ENCODE measurements around the gene MAP2K7.
"Not testable (repeated sequence)": the region's sequence is repeated elsewhere in the genome, so short reads cannot be mapped to it uniquely, and the experiment has no call there.

MAP2K7 gene

DNA sequence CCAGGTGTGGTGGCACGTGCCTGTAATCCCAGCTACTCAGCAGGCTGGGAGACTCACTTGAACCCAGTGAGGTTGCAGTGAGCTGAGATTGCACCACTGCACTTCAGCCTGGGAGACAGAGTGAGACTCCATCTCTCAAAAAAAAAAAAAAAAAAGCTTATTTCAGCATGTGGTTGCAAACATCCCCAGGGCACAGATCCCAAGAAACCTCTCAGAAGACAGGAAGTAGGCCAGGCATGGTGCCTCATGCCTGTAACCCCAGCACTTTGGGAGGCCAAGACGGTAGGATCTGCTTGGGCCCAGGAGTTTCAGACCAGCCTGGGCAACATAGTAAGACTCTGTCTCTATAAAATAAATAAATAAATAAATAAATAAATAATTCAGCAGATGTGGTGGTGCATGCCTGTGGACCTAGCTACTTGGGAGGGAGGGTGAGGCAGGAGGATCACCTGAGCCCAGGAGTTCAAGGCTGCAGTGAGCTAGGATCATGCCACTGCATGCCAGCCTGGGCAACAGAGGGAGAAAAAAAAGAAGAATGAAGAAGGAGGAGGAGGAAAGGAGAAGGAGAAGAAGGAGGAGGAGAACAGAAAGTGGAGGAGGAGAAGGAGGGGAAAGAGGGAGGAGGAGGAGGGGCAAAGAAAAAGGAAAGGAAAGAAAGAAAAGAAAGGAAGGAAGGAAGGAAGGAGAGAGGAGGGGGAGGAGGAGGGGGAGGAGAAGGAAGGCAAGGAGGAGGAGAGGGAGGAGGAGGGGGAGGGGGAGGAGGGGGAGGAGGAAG lies 19.7 kb upstream of the MAP2K7 start:
- DNase-seq (ENCODE audit: low read depth): no peak

- DNase-seq (ENCODE audit: low read depth): no peak
These were observed 17.9 kb upstream of the MAP2K7 start for GRCh38 chr19:7885818-7886217.

DNA sequence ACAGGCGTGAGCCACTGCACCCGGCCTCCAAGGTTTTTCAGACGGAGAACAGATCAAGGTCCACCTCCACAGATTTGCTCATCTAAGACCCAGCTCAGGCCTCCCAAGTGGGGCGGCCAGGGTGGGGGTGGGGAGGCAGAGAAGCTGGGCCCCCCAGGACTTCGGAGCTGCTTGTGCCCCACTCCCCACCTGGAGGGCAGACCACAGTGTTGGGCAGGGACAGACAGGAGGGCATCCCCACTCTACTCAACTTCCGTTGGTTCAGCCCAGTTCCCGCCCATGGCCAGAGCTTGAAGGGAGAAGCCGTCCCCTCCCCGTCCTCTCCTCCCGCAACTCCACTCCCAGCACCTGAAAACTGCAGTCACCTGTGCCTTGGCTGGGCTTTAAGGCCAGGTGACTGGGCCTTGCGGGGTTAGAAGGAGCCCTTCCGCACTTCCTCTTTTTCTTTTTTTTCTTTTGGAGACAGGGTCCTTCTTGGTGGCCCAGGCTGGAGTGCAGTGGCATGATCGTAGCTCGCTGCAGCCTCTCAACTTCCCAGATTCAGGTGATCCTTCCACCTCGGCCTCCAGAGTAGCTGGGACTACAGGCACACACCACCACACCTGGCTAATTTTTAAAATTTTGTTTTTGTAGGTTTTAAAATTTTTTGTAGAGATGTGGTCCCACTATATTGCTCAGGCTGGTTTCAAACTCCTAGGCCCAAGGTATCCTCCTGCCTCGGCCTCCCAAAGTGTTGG lies 16.1 kb upstream of the MAP2K7 start:
- DNase-seq (ENCODE audit: low read depth): no peak

DNA sequence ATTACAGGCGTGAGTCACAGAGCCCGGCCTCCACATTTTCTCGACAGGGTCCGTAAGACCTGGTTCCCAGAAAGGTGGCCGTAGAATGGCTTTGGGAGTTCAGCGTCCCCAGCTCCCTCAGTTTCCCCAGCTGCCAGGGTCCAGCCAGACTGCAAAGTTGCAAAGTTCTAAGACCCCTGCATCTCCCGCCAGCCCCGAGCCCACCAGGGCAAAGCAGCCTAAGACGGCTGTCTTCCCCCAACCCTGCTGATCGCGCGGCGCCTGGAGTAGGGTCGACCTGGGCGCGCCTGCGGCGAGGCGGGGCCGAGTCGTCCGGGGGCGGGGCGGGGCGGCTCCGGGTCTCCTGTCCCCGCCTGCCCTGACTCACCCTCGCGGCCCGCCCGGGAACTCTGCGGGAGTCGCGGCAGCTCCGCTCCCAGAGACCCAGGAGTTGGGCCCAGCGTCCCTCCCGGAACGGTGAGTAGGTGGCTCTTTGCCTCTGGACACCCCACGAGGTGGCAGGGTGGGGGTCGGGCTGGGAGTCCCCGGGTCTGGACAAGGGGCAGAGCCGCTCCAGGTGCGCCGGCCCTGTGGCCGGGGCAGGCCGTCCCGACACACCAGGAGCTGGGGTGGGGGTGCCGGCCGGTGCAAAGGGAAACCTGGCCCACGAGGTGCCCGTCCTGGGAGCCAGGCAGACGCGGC lies 15.4 kb upstream of the MAP2K7 start, which contains the start of gene LRRC8E:
Gene LRRC8E (plus strand): TSS at position 366 of the 681 bp plus-strand sequence. CDS start 7,094 bp downstream, outside the sequence.
- DNase-seq (ENCODE audit: low read depth): peak; percentile 52

DNA sequence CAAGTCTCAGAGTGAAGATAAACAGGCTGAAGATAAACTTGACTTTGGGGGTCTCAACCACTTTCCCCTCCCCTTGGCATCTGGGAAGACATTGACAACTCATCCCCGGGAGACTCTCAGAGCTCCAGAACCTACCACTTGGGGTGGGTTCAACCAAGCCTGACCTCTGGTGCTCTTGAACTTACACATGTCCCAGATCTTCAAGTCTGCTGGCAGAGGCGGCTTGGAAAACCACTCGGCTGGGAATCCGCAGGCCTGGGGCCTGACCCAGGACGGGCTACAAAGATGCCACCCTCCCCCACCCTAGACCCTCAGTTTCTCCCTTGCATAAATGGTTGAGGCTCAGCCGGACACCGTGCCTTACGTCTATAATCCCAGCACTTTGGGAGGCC lies 14.9 kb upstream of the MAP2K7 start:
- no peak for DNase-seq (ENCODE audit: low read depth)

DNA sequence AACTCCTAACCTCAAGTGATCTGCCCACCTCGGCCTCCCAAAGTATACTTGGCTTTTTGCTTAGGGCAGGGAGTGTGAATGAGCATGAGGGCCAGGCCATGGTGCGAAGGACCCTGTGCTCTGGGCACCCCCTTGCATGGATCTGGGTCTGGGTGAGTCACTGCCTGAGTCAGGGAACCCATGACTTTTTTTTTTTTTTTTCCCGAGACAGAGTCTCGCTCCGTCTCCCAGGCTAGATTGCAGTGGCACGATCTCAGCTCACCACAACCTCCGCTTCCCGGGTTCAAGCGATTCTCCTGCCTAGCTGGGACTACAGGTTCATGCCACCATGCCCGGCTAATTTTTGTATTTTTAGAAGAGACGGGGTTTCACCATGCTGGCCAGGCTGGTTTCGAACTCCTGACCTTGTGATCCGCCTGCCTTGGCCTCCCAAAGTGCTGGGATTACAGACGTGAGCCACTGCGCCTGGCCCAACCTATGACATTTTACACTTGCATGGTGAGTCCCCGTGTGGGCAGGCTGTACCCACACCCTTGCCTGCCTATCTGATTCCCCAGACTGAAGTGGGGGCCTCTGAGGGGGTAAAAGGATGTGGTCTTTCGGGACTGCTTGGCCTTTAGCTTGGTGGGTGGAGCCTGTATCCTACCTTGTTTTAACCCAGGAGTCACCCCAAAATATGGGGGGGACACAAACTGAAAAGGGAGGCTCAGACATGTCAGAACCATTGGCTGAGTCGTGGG lies 10.1 kb upstream of the MAP2K7 start:
- not testable (repeated sequence) for DNase-seq (ENCODE audit: low read depth)

GRCh38 chr19:7894612-7895309 lies 8.9 kb upstream of the MAP2K7 start:
- DNase-seq (ENCODE audit: low read depth): no peak

DNA sequence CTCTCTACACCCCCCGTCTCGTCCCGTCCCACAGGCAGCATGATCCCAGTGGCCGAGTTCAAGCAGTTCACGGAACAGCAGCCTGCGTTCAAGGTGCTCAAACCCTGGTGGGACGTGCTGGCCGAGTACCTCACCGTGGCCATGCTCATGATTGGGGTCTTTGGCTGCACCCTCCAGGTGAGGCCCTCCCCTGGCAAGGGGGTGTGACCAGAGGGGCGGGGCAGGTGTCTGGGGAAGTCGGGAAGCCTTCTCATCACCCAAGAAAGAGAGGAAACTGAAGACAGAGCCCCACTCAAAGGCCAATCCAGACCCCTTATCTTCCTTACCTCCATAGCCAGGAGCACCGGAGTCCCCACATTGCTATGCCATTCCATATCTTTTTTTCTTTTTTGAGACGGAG lies 8.1 kb upstream of the MAP2K7 start:
- no peak for DNase-seq (ENCODE audit: low read depth)

DNA sequence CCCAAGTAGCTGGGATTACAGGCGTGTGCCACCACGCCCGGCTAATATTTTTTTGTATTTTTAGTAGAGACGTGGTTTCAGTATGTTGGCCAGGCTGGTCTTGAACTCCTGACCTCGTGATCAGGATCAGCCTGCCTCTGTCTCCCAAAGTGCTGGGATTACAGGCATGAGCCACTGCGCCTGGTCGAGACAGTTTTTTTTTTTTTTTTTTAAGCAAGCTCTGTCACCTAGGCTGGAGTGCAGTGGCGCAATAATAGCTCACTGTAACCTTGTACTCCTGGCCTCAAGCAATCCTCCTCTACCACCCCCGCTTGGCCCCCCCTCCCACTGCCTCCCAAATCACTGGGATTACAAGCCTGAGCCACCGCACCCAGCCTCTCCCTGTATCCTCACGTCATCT lies 6.4 kb upstream of the MAP2K7 start:
- no peak for DNase-seq (ENCODE audit: low read depth)

GRCh38 chr19:7898967-7899366 lies 4.7 kb upstream of the MAP2K7 start:
- no peak for DNase-seq (ENCODE audit: low read depth)

DNA sequence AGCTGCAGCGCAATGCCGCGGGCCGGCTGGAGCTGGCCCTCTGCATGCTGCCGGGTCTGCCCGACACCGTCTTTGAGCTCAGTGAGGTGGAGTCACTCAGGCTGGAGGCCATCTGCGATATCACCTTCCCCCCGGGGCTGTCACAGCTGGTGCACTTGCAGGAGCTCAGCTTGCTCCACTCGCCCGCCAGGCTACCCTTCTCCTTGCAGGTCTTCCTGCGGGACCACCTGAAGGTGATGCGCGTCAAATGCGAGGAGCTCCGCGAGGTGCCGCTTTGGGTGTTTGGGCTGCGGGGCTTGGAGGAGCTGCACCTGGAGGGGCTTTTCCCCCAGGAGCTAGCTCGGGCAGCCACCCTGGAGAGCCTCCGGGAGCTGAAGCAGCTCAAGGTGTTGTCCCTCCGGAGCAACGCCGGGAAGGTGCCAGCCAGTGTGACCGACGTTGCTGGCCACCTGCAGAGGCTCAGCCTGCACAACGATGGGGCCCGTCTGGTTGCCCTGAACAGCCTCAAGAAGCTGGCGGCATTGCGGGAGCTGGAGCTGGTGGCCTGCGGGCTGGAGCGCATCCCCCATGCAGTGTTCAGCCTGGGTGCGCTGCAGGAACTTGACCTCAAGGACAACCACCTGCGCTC lies 3.8 kb upstream of the MAP2K7 start:
- no peak for DNase-seq (ENCODE audit: low read depth)

GRCh38 chr19:7900401-7900870 lies 3.2 kb upstream of the MAP2K7 start:
- DNase-seq (ENCODE audit: low read depth): no peak

DNA sequence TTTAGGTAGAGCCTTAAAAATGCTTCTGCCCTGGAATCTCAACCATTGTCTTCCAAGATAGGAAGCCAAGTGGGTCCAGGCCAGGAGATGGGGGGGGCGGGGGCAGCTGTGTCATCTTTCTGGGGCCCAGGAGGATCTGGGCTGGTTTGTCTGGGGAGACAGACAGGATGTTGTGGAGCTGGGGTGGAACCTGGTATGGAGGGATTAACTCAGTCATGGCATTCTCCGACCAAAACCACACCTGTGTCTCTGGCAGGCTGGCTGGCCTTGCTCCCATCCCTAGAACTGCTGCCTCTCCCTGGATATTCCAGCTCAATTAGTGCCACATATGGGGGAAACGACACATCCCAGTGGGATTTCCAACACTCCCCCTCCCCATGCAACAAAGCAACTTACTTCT lies 2.7 kb upstream of the MAP2K7 start:
- no peak for DNase-seq (ENCODE audit: low read depth)

- DNase-seq (ENCODE audit: low read depth): no peak
These were observed 2.3 kb upstream of the MAP2K7 start for GRCh38 chr19:7901337-7901736.

DNA sequence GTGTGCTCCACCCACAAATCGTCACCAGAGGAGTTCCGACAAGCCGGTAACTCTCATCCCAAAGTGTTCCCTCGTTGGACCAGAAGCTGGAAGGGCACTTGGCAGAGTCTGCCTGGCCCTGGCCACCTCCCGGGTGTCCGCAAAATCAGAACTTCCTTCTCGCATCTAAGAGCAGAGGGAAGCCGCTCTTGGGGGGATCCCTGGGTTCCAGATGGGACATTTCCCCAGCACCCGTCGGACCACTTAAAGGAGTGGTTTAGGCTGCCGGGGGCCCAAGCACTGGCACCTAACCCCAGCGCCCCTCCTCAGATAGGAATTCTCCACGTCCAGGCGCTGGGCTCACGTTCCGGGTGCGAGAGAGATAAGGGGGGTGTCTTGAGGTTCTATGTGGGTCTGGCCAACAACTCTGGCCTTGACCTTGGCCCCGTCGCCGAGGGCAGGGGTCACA lies 857 bp upstream of the MAP2K7 start:
- DNase-seq (ENCODE audit: low read depth): no peak

GRCh38 chr19:7904074-7905020 lies 670 bp downstream of the MAP2K7 start:
- no peak for DNase-seq (ENCODE audit: low read depth)

GRCh38 chr19:7905268-7905667 lies 1.6 kb downstream of the MAP2K7 start:
- no peak for DNase-seq (ENCODE audit: low read depth)

DNA sequence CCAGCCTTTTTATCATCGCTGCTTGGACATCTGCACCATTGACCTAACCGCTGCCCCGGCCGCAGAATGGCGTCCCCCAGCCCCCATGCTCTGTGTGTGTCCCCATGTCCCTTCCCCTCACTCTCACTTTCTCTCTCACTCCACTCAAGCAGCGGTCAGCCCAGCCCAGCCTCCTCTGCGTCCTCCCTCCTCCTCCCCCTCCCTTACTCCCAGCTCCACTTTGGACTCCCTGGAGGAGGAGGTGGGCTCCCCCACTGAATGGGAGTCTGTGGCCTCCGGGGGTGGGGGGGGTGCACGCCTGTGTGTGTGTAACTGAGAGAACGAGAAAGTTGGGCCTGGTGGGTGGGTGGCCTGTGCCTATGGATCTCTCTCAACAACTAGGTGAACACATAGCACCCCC lies 2.2 kb downstream of the MAP2K7 start:
- no peak for DNase-seq (ENCODE audit: low read depth)

- DNase-seq (ENCODE audit: low read depth): no peak
These were observed 3.4 kb downstream of the MAP2K7 start for GRCh38 chr19:7907122-7907521.

DNA sequence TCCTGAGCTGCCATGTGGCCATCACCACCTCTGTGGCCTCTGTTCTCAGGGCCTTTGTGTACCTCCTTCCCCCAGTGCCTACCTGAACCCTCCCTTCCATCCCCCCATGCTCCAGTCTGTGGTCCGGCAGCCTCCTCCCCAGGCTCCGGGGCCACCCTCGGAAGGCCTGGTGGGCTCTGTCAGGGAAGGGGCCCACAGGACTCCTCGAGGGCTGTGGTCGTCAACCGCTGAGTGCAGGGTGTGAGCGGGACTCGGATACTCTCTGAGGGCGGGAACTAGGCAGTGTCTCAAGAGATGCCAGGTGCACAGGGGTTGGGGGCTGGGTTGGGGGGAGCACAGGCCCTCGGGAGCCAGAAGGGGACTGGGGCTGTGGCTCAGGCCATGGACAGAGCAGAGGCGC lies 3.9 kb downstream of the MAP2K7 start:
- no peak for DNase-seq (ENCODE audit: low read depth)
